ENCODE results near the gene DCD.

The DCD gene

DNA sequence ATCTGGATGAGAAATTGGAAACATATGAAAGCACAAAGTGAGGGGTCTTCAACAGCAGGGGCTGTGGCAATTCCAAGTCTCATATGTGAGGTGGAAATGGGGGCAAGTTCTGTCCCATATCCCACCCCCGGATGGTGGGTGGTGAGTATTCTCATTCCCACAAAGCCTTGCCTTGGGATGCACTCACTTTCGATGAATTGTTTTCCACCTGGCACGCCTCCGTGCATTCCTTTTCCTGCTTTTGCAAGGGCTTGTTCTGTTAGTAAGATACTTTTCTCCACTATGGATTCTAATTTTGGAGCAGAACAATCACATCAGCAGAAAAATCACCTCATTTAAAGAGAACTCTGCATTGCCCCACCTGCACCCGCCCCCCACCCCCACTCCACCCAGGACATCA, 16.6 kb downstream of the DCD start:
- Histone ChIP-seq H3K36me3 (ENCODE audit: control insufficient read depth, insufficient read depth, low read length) (no peaks in the 10 kb centered on the region), H3K9me3 (ENCODE audit: control insufficient read depth, low read length) (no peaks in the 10 kb centered on the region), H3K27ac (ENCODE audit: insufficient read depth, low read length, poor library complexity, severe bottlenecking) (no peak overlapping the region), H3K4me1 (ENCODE audit: control insufficient read depth, insufficient read depth, low read length, poor library complexity, severe bottlenecking) (no peaks in the 10 kb centered on the region), H3K27me3 (replicated peaks; ENCODE audit: control insufficient read depth, insufficient read depth, low read length, poor library complexity, severe bottlenecking) (no peaks in the 10 kb centered on the region), H3K4me3 (ENCODE audit: insufficient read depth, low read depth, low read length, poor library complexity, severe bottlenecking) (no peak overlapping the region)
- DNase-seq, result no peak

DNA sequence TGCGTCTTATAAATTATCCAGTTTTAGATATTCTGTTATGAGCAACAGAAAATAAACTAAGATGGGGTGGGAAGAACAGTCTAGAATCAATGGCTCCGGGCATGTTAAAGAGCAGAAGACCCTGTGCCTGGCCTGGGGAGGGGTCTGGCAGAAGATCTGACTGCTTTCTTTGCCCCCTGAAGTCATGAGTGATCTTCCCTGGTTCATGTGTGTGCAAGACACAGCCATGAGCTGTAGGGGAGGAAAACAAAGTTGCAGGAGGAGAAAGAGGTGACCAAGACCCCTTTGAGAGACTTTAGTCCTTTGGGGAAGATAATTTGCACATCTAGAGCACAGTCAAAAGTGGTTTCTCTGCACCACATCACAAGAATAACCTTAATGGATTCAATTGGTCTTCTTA, 18.2 kb downstream of the DCD start:
- Histone ChIP-seq H3K4me1 (ENCODE audit: control insufficient read depth, insufficient read depth, low read length, poor library complexity, severe bottlenecking) (no peaks in the 10 kb centered on the region), H3K27me3 (replicated peaks; ENCODE audit: control insufficient read depth, insufficient read depth, low read length, poor library complexity, severe bottlenecking) (no peaks in the 10 kb centered on the region), H3K4me3 (ENCODE audit: insufficient read depth, low read depth, low read length, poor library complexity, severe bottlenecking) (no peak overlapping the region), H3K36me3 (ENCODE audit: control insufficient read depth, insufficient read depth, low read length) (no peaks in the 10 kb centered on the region), H3K9me3 (ENCODE audit: control insufficient read depth, low read length) (no peaks in the 10 kb centered on the region), H3K27ac (ENCODE audit: insufficient read depth, low read length, poor library complexity, severe bottlenecking) (no peak overlapping the region)
- no peak for DNase-seq

DNA sequence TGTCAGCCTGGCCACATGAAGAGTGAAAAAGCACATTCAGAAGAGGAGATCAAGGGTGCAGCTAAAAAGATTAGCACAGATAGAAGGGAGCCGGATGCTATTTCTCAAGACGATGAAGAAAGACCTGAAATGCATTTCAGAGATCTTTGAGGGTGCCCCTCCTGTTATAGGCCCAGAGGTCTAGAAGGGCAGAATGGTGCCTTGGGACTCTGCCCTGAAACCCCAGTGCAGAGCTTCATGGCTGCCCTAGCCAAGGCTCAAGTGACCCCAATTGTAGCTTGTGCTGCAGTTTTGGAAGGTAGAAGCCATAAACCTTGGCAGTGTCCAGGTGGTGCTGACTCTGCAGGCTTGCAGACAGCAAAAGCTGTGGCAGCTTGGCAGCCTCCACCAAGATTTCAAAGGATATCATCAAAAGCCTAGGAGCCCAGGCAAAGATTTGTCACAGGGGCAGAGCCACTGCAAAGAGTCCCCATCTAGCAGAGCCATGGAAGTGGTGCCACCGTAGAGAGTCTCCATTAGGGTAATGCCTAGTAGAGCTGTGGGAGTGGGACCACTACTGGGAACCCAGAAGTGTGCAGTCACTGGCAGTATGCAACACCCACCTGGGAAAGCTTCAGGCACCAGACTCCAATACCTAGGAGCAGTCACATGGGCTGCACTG, 19.8 kb downstream of the DCD start:
- Histone ChIP-seq H3K4me3 (ENCODE audit: insufficient read depth, low read depth, low read length, poor library complexity, severe bottlenecking) (no peak overlapping the region), H3K27ac (ENCODE audit: insufficient read depth, low read length, poor library complexity, severe bottlenecking) (no peak overlapping the region), H3K9me3 (ENCODE audit: control insufficient read depth, low read length) (no peaks in the 10 kb centered on the region), H3K36me3 (ENCODE audit: control insufficient read depth, insufficient read depth, low read length) (no peaks in the 10 kb centered on the region), H3K27me3 (replicated peaks; ENCODE audit: control insufficient read depth, insufficient read depth, low read length, poor library complexity, severe bottlenecking) (no peaks in the 10 kb centered on the region), H3K4me1 (ENCODE audit: control insufficient read depth, insufficient read depth, low read length, poor library complexity, severe bottlenecking) (no peaks in the 10 kb centered on the region)
- DNase-seq, result no peak

DNA sequence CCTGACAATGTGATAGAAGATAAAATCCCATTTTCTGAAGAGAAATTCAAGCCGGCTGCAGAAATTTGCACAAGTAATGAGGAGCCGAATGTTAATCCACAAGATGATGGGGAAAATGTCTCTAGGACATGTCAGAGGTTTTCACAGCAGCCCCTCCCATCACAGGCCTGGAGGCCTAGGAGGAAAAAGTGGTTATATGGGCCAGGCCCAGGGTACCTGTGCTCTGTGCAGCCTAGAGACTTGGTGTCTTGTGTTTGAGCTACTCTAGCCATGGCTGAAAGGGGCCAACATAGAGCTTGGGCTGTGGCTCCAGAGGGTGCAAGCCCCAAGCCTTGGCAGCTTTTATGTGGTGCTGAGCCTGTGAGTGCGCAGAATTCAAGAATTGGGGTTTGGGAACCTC, 20.9 kb downstream of the DCD start:
- H3K4me1 ChIP-seq (ENCODE audit: control insufficient read depth, insufficient read depth, low read length, poor library complexity, severe bottlenecking), result no peaks in the 10 kb centered on the region
- no peaks in the 10 kb centered on the region for H3K27me3 ChIP-seq (replicated peaks; ENCODE audit: control insufficient read depth, insufficient read depth, low read length, poor library complexity, severe bottlenecking)
- DNase-seq, result no peak
- H3K9me3 ChIP-seq (ENCODE audit: control insufficient read depth, low read length), result no peaks in the 10 kb centered on the region
- H3K4me3 ChIP-seq (ENCODE audit: insufficient read depth, low read depth, low read length, poor library complexity, severe bottlenecking), result no peak overlapping the region
- H3K36me3 ChIP-seq (ENCODE audit: control insufficient read depth, insufficient read depth, low read length), result no peaks in the 10 kb centered on the region
- no peak overlapping the region for H3K27ac ChIP-seq (ENCODE audit: insufficient read depth, low read length, poor library complexity, severe bottlenecking)

DNA sequence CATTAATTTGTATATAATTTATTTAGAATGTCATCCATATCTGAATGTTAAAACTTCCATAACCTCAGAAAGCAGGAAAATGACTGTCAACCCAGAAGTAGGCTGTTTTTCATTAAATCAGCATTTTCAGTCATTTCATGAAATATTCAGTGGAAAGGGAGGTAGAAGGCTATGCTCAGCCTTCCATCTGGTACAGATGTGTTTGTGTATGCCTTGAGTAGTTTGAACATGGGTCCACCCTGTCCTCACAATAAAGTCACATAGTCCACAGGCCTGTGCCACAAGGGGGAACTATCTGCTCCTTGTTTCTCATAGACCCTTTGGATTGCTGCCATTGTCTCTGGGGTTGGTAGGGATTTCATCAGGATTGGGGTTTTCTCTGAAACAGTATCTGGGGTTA, 22.6 kb downstream of the DCD start:
- Histone ChIP-seq H3K27me3 (replicated peaks; ENCODE audit: control insufficient read depth, insufficient read depth, low read length, poor library complexity, severe bottlenecking) (no peaks in the 10 kb centered on the region), H3K4me3 (ENCODE audit: insufficient read depth, low read depth, low read length, poor library complexity, severe bottlenecking) (no peak overlapping the region), H3K4me1 (ENCODE audit: control insufficient read depth, insufficient read depth, low read length, poor library complexity, severe bottlenecking) (no peaks in the 10 kb centered on the region), H3K27ac (ENCODE audit: insufficient read depth, low read length, poor library complexity, severe bottlenecking) (no peak overlapping the region), H3K9me3 (ENCODE audit: control insufficient read depth, low read length) (no peaks in the 10 kb centered on the region), H3K36me3 (ENCODE audit: control insufficient read depth, insufficient read depth, low read length) (no peaks in the 10 kb centered on the region)
- no peak for DNase-seq

DNA sequence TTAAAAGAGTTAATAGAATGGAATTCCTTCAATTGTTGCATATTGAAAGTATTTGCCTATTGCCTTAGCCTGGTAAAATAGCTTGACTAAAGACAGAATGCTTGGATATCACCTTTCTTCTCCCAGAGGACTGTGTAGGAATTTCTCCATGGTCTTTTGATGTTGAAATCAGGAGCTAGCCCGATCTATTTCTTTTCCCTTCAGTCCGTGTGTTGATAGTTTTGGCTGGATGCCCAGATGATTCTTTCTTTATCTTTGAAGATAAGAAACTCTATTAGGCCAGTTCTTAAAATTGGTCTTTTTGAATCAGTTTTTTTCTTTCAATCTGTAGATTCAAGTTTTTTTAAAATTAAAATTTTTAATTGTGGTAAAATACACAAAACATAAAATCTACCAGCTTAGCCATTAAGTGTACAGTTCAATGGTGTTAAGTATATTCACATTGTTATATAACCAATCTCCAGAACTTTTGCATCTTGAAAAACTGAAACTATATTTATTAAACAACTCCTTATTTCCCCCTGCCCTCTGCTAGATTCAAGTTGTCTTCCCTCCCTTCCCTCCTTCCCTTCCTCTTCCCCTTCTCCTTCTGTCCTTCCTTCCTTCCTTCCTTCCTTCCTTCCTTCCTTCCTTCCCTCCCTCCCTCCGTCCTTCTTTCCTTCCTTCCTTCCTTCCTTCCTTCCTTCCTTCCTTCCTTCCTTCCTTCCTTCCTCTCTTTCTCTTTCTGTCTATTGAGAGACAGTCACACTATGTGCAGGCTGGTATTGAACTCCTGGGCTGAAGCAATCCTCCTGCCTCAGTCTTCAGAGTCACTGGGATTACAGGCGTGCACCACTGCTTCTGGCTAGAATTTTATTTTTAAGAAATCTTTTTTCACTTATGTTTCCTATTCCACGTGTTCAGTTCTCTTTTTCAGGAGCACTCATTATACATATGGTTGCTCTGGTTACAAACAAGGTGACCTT, 23.6 kb downstream of the DCD start:
- DNase-seq, result no peak
- Histone ChIP-seq H3K27ac (ENCODE audit: insufficient read depth, low read length, poor library complexity, severe bottlenecking) (no peak overlapping the region), H3K36me3 (ENCODE audit: control insufficient read depth, insufficient read depth, low read length) (no peaks in the 10 kb centered on the region)

DNA sequence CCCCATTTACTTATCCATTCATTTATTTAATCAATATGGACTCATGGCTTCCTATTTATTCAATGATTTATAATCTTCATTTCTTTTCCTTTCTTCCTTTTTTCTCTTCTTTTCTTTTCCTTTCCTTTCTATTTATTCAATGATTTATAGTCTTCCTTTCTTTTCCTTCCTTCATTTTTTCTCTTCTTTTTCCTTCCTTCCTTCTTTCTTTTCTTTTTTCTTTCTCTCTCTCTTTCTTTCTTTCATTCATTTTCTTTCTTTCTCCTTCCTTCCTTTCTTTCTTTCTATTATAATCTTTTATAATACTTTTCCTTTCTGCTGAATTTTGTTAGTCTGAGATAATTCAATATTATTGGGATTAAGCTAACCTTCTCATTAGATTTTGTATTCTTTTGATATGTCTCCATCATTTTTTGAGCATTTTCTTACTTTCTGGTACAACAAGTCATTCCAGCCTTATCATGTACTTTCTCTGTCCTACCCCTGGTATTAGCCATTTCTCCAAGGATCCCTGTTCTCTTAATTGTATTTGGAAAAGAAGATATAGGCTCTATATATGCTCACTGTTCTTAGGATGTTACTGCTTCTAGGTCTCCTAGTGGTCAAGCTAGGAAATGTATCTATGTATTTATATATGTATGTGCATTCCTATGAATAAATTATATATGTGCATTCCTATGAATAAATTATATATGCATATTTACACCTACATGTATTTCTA, 25.5 kb downstream of the DCD start:
- H3K4me1 ChIP-seq (ENCODE audit: control insufficient read depth, insufficient read depth, low read length, poor library complexity, severe bottlenecking), result no peaks in the 10 kb centered on the region
- H3K4me3 ChIP-seq (ENCODE audit: insufficient read depth, low read depth, low read length, poor library complexity, severe bottlenecking), result no peak overlapping the region
- H3K27ac ChIP-seq (ENCODE audit: insufficient read depth, low read length, poor library complexity, severe bottlenecking), result no peak overlapping the region
- no peak for DNase-seq
- H3K27me3 ChIP-seq (replicated peaks; ENCODE audit: control insufficient read depth, insufficient read depth, low read length, poor library complexity, severe bottlenecking), result no peaks in the 10 kb centered on the region
- H3K9me3 ChIP-seq (ENCODE audit: control insufficient read depth, low read length), result no peaks in the 10 kb centered on the region
- no peaks in the 10 kb centered on the region for H3K36me3 ChIP-seq (ENCODE audit: control insufficient read depth, insufficient read depth, low read length)

More for the DNA sequence above, 23.6 kb downstream of the DCD start:
- H3K27me3 ChIP-seq (replicated peaks; ENCODE audit: control insufficient read depth, insufficient read depth, low read length, poor library complexity, severe bottlenecking), result no peaks in the 10 kb centered on the region
- no peaks in the 10 kb centered on the region for H3K4me1 ChIP-seq (ENCODE audit: control insufficient read depth, insufficient read depth, low read length, poor library complexity, severe bottlenecking)
- H3K4me3 ChIP-seq (ENCODE audit: insufficient read depth, low read depth, low read length, poor library complexity, severe bottlenecking), result no peak overlapping the region
- H3K9me3 ChIP-seq (ENCODE audit: control insufficient read depth, low read length), result no peaks in the 10 kb centered on the region

DNA sequence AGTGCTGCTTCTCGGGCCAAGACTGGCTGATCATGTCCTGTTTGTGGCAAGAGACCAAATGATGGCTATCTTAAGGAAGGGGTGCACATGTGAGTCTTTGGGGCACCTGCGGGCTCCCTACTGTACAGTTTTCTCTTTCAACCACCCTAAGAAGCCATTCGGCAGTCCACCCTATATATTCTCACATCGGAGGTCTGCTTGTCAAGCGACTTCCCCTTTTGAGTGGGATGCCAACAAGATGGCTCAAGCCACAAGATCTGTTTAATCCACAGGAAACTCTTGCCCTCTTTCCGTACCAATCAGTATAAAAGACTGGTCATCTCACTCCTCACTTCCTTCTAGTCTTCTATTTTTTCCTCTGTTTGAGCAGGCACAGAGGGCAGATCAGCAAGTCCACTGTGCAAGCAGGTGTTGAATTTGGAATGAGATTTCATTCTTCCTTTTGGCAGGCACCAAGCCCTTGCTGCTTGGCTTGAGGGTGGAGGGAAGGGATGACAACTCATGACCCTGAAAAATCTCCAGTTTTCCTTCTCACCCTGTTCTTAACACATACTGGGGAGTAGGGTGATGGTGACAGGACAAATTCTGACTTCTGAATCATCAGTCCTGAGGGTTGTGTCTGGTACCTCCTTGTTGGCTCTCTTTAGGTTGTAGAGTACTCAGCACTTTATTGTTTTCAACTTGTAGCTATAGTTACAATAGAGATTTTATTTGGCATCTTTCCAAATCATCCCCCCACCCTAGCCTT, 31.1 kb downstream of the DCD start:
- Histone ChIP-seq H3K9me3 (ENCODE audit: control insufficient read depth, low read length) (no peaks in the 10 kb centered on the region), H3K36me3 (ENCODE audit: control insufficient read depth, insufficient read depth, low read length) (no peaks in the 10 kb centered on the region), H3K4me3 (ENCODE audit: insufficient read depth, low read depth, low read length, poor library complexity, severe bottlenecking) (no peak overlapping the region), H3K27ac (ENCODE audit: insufficient read depth, low read length, poor library complexity, severe bottlenecking) (no peak overlapping the region), H3K27me3 (replicated peaks; ENCODE audit: control insufficient read depth, insufficient read depth, low read length, poor library complexity, severe bottlenecking) (no peaks in the 10 kb centered on the region), H3K4me1 (ENCODE audit: control insufficient read depth, insufficient read depth, low read length, poor library complexity, severe bottlenecking) (no peaks in the 10 kb centered on the region)
- no peak for DNase-seq

DNA sequence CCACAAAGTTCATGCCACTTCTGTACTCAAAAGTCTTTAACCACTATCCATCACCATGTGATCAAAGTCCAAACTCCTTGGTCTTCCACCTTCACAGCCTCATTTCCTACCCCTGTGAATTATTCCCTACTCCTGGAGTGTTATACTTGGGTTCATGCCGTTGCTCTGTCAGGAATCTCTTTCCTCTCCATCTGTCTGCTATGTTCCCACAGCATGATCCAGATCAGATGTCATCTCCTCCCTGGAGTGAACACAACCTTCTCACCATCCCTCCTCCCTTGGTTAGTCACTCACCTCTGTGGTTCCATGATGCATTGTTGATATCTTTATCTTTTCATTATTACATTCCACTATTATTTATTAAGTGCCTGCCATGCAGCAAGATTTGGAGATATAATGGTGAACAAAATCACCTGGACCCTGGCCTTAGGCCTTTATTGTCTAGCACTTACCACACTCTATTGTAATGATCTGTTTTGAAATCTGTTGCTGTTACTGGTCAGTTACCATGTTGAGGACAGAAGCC, 35.9 kb downstream of the DCD start:
- H3K27ac ChIP-seq (ENCODE audit: insufficient read depth, low read length, poor library complexity, severe bottlenecking), result no peak overlapping the region
- DNase-seq, result no peak
- H3K9me3 ChIP-seq (ENCODE audit: control insufficient read depth, low read length), result no peaks in the 10 kb centered on the region
- H3K4me3 ChIP-seq (ENCODE audit: insufficient read depth, low read depth, low read length, poor library complexity, severe bottlenecking), result no peak overlapping the region
- H3K4me1 ChIP-seq (ENCODE audit: control insufficient read depth, insufficient read depth, low read length, poor library complexity, severe bottlenecking), result no peaks in the 10 kb centered on the region
- H3K27me3 ChIP-seq (replicated peaks; ENCODE audit: control insufficient read depth, insufficient read depth, low read length, poor library complexity, severe bottlenecking), result no peaks in the 10 kb centered on the region
- H3K36me3 ChIP-seq (ENCODE audit: control insufficient read depth, insufficient read depth, low read length), result no peaks in the 10 kb centered on the region
